Left hindlimb (tissue), 1 donor: ENCODE measurements around the gene INPP5A.
"Not testable (repeated sequence)": the region's sequence is repeated elsewhere in the genome, so short reads cannot be mapped to it uniquely, and the experiment has no call there.

Source experiments
- DNase-seq: peaks from one replicate; pipeline ENCODE4 v3.0.0-alpha.2; 2018

INPP5A gene

DNA sequence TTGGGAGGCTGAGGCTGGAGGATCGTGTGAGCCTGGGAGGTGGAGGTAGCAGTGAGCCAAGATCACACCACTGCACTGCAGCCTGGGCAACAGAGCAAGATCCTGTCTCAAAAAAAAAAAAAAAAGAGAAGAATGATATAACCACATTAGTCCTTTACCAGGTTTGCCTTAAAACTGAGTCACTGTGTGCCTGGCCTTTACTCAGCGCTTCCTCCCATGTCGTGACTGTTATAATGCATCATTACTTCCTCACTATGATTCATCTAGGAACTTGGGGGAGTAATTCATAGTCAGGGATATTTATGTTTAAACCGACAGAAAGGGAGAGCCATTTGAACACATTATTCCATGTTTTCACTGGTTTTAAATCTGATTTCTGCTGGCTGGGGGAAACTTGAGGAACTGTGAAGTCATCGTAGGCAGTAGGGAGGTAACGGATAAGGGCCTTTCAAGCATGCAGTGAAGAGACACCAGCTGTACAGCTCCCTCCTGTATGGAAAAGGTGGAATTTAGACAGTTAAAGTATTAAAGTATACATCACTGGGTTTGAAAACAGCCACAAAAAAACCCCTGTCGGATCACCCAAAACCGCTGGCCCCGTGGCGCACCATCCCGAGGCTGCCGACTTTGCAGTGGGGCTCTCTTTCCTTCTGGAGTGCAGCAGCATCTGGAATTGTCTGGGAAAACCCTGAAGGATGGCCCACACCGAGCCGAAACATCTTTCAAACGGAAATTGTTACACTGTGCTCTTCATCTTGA is 128.5 kb downstream of the INPP5A start:
- no peak for DNase-seq

DNA sequence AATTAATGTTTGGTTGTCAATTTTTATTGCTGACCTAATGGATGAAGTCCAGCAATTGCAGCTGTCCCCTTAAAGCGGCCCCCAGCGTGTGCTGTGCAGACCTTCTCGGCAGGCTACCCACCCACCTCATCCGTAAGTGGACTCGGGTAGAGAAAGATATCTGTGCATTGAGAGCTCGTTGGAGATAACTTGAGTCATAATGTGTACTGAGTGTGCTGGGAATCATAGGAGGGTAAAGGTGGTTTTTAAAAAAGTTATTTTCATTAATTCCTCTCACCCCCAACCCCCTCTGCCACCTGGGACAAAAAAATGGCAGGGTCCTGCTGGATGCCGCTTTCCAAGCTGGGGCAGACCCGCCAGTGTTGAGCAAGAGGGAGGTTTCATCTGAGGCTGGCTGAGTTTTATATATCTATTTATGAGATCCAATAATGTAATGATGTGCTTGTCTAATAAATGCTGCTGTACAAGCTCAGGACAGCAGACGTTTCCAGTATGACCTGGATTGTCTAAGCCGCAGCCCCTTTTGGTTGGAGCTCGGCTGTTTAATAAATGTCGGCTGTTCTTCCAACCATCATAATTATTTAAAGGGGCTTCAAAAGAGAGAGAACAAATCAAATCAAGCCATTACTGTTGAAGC is 129.2 kb downstream of the INPP5A start:
- no peak for DNase-seq

- DNase-seq: no peak
Measured at GRCh38 chr10:132667342-132668047, 129.9 kb downstream of the INPP5A start.

- DNase-seq: no peak
Measured at GRCh38 chr10:132668048-132668394, 130.4 kb downstream of the INPP5A start.

- no peak for DNase-seq
Measured at GRCh38 chr10:132669208-132669861, 131.7 kb downstream of the INPP5A start.

- DNase-seq: no peak
Measured at GRCh38 chr10:132670546-132671227, 133.1 kb downstream of the INPP5A start.

DNA sequence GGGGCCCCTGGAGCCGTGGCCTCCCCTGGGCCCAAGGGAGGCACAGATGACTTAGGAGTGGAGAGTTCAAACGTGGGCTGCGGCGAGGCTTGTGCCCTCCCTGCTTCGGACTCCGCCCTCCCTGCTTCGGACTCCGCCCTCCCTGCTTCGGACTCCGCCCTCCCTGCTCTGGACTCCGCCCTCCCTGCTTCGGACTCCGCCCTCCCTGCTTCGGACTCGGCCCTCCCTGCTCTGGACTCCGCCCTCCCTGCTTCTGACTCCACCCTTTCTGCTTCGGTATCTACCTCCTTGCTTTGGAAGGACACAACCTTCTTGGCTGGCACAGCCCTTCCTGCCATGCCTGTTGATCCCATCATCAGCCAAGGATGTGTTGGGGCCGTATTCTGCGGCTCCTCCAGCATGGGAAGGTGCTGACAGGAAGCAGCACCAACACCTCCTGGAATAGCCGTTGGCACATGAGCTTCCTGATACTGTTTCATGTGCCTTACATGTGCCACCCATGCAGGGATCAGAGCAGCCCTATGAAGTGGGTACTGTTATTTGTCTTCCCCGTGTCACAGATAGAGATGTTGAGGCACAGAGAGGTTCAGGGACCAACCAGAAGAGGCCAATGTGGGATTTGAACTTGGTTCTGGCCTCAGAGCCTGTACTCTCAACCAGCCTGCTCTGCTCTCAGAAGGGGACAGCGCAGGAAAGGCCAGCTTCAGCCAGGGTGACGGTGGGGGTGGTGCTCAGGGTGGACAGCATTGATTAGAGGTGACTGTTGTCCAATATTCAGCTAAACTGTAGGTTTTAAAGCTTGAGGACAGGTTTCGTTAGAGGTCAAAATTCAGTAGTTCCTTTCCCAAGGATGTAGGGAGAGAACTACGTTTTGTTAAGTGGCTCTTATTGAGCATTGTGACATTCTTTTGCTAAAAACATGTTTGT is 133.9 kb downstream of the INPP5A start:
- DNase-seq: no peak

- not testable (repeated sequence) for DNase-seq
Measured at GRCh38 chr10:132673746-132674145, 136.2 kb downstream of the INPP5A start.

GRCh38 chr10:132674311-132674710 is 136.7 kb downstream of the INPP5A start:
- no peak for DNase-seq

DNA sequence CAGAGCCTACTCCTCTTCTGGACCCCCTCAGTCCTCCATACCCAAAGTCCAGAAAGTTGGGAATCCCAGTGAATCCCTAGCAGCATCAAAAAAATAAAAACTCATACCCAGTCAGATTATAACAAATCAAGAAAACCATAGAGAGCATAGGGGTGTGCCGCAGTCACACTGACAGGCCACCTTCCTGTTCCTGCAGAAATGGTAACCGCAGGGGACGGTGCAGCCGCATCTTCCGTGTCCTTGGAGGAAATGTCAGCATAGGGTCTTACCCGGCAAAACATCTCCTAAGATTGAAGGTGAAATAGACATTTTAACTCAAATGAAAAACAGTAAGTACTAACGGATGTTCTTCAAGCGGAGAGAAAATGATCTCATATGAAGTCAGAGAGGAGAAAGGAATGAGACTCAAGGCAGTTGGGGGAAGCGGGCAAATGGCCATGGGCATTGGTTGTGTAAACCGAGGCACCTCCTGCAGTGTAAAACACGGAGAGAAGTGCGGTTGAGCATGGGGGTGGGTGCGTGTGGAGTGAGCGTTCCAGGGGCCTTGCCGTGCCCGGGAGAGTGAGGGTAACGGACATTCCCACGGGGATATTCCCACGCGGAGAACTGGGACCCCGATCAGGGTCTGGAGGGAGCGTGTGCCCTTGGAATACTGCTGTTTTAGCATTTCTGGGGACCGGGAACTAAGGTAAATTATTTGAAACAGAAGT is 137.6 kb downstream of the INPP5A start:
- DNase-seq: no peak

GRCh38 chr10:132676193-132676891 is 138.8 kb downstream of the INPP5A start:
- DNase-seq: no peak

- DNase-seq: no peak
Measured at GRCh38 chr10:132677096-132677472, 139.5 kb downstream of the INPP5A start.

- DNase-seq: no peak
Measured at GRCh38 chr10:132677473-132678227, 140.1 kb downstream of the INPP5A start.

GRCh38 chr10:132678436-132679216 is 141.0 kb downstream of the INPP5A start:
- no peak for DNase-seq

- no peak for DNase-seq
Measured at GRCh38 chr10:132679217-132679595, 141.6 kb downstream of the INPP5A start.

GRCh38 chr10:132679640-132680039 is 142.1 kb downstream of the INPP5A start:
- no peak for DNase-seq

GRCh38 chr10:132680741-132681140 is 143.2 kb downstream of the INPP5A start:
- DNase-seq: not testable (repeated sequence)

DNA sequence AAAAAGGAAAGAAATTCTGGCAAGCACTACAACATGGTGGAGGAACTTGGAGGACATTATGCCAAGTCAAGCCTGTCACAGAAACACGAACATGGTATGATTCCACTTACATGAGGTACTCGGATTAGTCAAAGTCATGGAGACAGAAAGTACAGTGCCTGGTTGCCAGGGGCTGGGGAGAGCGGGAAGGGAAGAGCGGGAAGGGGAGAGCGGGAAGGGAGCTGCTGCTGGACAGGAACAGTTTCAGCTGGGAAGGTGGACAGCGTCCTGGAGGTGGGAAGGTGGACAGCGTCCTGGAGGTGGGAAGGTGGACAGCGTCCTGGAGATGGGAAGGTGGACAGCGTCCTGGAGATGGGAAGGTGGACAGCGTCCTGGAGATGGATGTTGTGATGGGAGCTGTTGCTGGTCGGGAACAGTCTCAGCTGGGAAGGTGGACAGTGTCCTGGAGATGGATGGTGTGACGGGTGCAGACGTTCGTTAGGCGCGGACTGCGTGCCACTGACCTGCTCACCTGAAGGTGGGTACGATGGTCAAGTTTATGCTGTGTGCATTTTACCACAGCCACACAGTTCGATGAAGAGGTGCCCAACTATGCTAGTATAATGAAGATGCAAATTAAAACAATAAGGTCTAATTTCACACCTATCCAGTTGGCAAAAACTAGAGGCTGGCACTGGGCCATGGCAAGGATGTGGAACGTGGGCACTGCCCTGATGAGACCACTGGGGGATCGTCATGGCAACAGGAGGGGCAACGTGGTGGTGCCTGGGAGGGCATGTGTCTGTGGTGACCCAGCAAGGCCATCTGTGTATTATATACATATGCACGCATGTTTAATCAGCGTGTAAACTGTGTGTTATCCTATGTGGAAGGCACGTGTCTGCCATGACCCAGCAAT is 144.5 kb downstream of the INPP5A start:
- no peak for DNase-seq
